H9 (cell line): ENCODE results near the gene SUN2. TPM values are rescaled to one million over a fixed set of nuclear protein-coding genes. Genes with fewer than 3 reads are reported as not detected.
A peak's percentile ranks its signal among the peaks of the same experiment; 100 is the strongest.

Source experiments
- DNase-seq: peaks from one replicate; pipeline ENCODE4 v3.0.0-alpha.2; 2017
- H2AFZ ChIP-seq: one replicate; pipeline ENCODE4 v1.6.1; 2013; ENCODE audit warnings: mild to moderate bottlenecking, low read length, control low read depth, moderate library complexity
- H2AK5ac ChIP-seq: 2 replicates; pipeline ENCODE4 v1.6.1; 2013; ENCODE audit warnings: low read length, control low read depth, mixed read lengths; ENCODE audit not compliant: insufficient read length
- H2BK120ac ChIP-seq: one replicate; pipeline ENCODE4 v1.6.1; 2013; ENCODE audit warnings: low read depth, mild to moderate bottlenecking, low read length, control low read depth, inconsistent platforms; ENCODE audit not compliant: poor library complexity, severe bottlenecking
- H2BK12ac ChIP-seq: 2 replicates; pipeline ENCODE4 v1.6.1; 2013; ENCODE audit warnings: low read length, control low read depth, mixed read lengths, low read depth; ENCODE audit not compliant: insufficient read length
- H2BK15ac ChIP-seq: 2 replicates; pipeline ENCODE4 v1.6.1; 2013; ENCODE audit warnings: low read depth, low read length, control low read depth
- H2BK20ac ChIP-seq: one replicate; pipeline ENCODE4 v1.6.1; 2013; ENCODE audit warnings: low read depth, mild to moderate bottlenecking, low read length, control low read depth, inconsistent platforms; ENCODE audit not compliant: poor library complexity, severe bottlenecking
- H2BK5ac ChIP-seq: 2 replicates; pipeline ENCODE4 v1.6.1; 2013; ENCODE audit warnings: low read length, control low read depth, mixed read lengths; ENCODE audit not compliant: insufficient read length
- H3K14ac ChIP-seq: 2 replicates; pipeline ENCODE4 v1.6.1; 2013; ENCODE audit warnings: low read length, control low read depth; ENCODE audit not compliant: insufficient read depth
- H3K18ac ChIP-seq: 2 replicates; pipeline ENCODE4 v1.6.1; 2013; ENCODE audit warnings: low read depth, mild to moderate bottlenecking, mixed read lengths, low read length, control low read depth; ENCODE audit not compliant: insufficient read length
- H3K23ac ChIP-seq: 2 replicates; pipeline ENCODE4 v1.6.1; 2013; ENCODE audit warnings: low read length, control low read depth, mixed read lengths, low read depth; ENCODE audit not compliant: insufficient read length
- H3K23me2 ChIP-seq: 2 replicates; pipeline ENCODE4 v1.6.1; 2013; ENCODE audit warnings: low read depth, mild to moderate bottlenecking, mixed read lengths, low read length, control low read depth; ENCODE audit not compliant: insufficient read length, poor library complexity, severe bottlenecking
- H3K27ac ChIP-seq: 2 replicates; pipeline ENCODE4 v1.5.1; 2013; ENCODE audit warnings: low read length, control low read depth, mixed read lengths, low read depth; ENCODE audit not compliant: insufficient read length
- H3K27me3 ChIP-seq: 2 replicates; pipeline ENCODE4 v1.6.1; 2013; ENCODE audit warnings: low read length, control low read depth, inconsistent platforms; ENCODE audit not compliant: insufficient read depth
- H3K4ac ChIP-seq: 2 replicates; pipeline ENCODE4 v1.6.1; 2013; ENCODE audit warnings: low read depth, mild to moderate bottlenecking, control low read depth, inconsistent platforms, low read length, moderate library complexity
- H3K4me1 ChIP-seq: 2 replicates; pipeline ENCODE4 v1.6.1; 2013; ENCODE audit warnings: low read length, control low read depth, inconsistent platforms; ENCODE audit not compliant: insufficient read depth
- H3K4me2 ChIP-seq: 2 replicates; pipeline ENCODE4 v1.6.1; 2013; ENCODE audit warnings: low read length, control low read depth, mixed read lengths; ENCODE audit not compliant: insufficient read length, insufficient read depth
- H3K56ac ChIP-seq: 2 replicates; pipeline ENCODE4 v1.6.1; 2013; ENCODE audit warnings: low read depth, mild to moderate bottlenecking, mixed read lengths, low read length, control low read depth; ENCODE audit not compliant: insufficient read length
- H3K79me1 ChIP-seq: 2 replicates; pipeline ENCODE4 v1.6.1; 2013; ENCODE audit warnings: low read depth, mild to moderate bottlenecking, moderate library complexity, low read length, control low read depth, inconsistent platforms; ENCODE audit not compliant: insufficient read depth, poor library complexity, severe bottlenecking
- H3K79me2 ChIP-seq: 2 replicates; pipeline ENCODE4 v1.6.1; 2013; ENCODE audit warnings: low read length, control low read depth, inconsistent platforms; ENCODE audit not compliant: insufficient read depth
- H3K9ac ChIP-seq: 2 replicates; pipeline ENCODE4 v1.6.1; 2013; ENCODE audit warnings: low read length, control low read depth, mixed read lengths; ENCODE audit not compliant: insufficient read length; ENCODE audit errors: extremely low read depth
- H3K9me3 ChIP-seq: one replicate; pipeline ENCODE4 v1.6.1; 2013; ENCODE audit warnings: low read depth, low read length, inconsistent platforms; ENCODE audit not compliant: control insufficient read depth
- H3T11ph ChIP-seq: one replicate; pipeline ENCODE4 v1.6.1; 2013; ENCODE audit warnings: mild to moderate bottlenecking, low read length, control low read depth, inconsistent platforms
- H4K20me1 ChIP-seq: one replicate; pipeline ENCODE4 v1.6.1; 2013; ENCODE audit not compliant: control insufficient read depth, insufficient read length, insufficient read depth
- H4K5ac ChIP-seq: 2 replicates; pipeline ENCODE4 v1.6.1; 2013; ENCODE audit warnings: low read depth, mild to moderate bottlenecking, mixed read lengths, low read length, control low read depth; ENCODE audit not compliant: insufficient read length
- H4K8ac ChIP-seq: replicated peaks from 2 replicates; pipeline ENCODE4 v1.6.1; 2013; ENCODE audit warnings: low read length, control low read depth, mixed read lengths, low read depth; ENCODE audit not compliant: insufficient read length
- H4K91ac ChIP-seq: 2 replicates; pipeline ENCODE4 v1.6.1; 2013; ENCODE audit warnings: low read depth, mild to moderate bottlenecking, moderate library complexity, mixed read lengths, low read length, control low read depth; ENCODE audit not compliant: insufficient read length
- H3K27ac Mint-ChIP-seq, 3 experiments: 2 replicates in 2 of 3; 3 replicates in 1 of 3; pipeline ENCODE4 v1.8.0; 2020 to 2021; ENCODE audit warnings: mixed read lengths in 3 of 3, mild to moderate bottlenecking in 1 of 3, moderate library complexity in 1 of 3
- H3K27me3 Mint-ChIP-seq: 2 replicates; pipeline ENCODE4 v1.8.0; 2021; ENCODE audit warnings: low read depth, mild to moderate bottlenecking, moderate library complexity, mixed read lengths
- H3K36me3 Mint-ChIP-seq, 3 experiments: 2 replicates in 2 of 3; 3 replicates in 1 of 3; pipeline ENCODE4 v1.8.0; 2020 to 2021; ENCODE audit warnings: low read depth in 3 of 3, mixed read lengths in 3 of 3; ENCODE audit not compliant: insufficient read depth in 1 of 3
- H3K4me1 Mint-ChIP-seq, 2 experiments: 2 replicates each; pipeline ENCODE4 v1.8.0; 2020; ENCODE audit warnings: mixed read lengths in 2 of 2
- H3K4me3 Mint-ChIP-seq, 2 experiments: 2 replicates in 1 of 2; 3 replicates in 1 of 2; pipeline ENCODE4 v1.8.0; 2020 to 2021; ENCODE audit warnings: mild to moderate bottlenecking in 2 of 2, mixed read lengths in 2 of 2, moderate library complexity in 1 of 2
- H3K9me3 Mint-ChIP-seq, 2 experiments: 2 replicates in 1 of 2; 3 replicates in 1 of 2; pipeline ENCODE4 v1.8.0; 2020; ENCODE audit warnings: mild to moderate bottlenecking in 2 of 2, mixed read lengths in 2 of 2, moderate library complexity in 1 of 2
- WGBS: extraction: QIAGEN DNeasy Blood & Tissue Kit; methylation state at CpG from one replicate; pipeline ENCODE4 v1.1.7; 2013; ENCODE audit warnings: missing lambda C conversion rate, low lambda C conversion rate, mixed read lengths; ENCODE audit not compliant: insufficient read length; ENCODE audit errors: extremely low coverage; 5-methylcytosine and 5-hydroxymethylcytosine counted together
- total RNA-seq: library from RNA; stranded (reverse); gene quantifications from 2 replicates; pipeline ENCODE4 v1.2.1, GENCODE V29; 2021
- TF ChIP-seq, protein P1 (sequence below): fragments of 200-600 bp; sonication (generic); conservative IDR thresholded peaks from 3 replicates; pipeline ENCODE4 v1.8.0; 2021; ENCODE audit warnings: antibody characterized with exemption, mild to moderate bottlenecking

The SUN2 gene
- total RNA-seq, 1 experiment from 2014 or later: 12.0 TPM

DNA sequence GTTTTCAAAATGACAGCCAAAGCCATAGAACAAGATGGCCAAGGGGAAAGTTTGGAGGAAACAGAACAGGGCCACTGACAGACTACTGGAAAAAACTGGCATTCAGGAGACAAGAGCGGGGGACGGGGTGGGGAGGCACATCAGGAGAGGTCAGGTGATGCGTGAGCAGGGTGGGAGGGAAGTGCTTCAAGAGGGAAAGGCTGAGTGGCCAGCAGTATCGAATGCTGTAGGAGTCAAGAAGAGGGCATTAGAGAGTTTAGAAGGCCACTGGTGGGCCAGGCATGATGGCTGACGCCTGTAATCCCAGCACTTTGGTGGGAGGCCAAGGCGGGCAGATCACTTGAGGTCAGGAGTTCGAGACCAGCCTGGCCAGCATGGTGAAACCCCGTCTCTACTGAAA is 41.9 kb downstream of the SUN2 start:
- no peak overlapping the region for H3K4me2 ChIP-seq
- H2BK5ac ChIP-seq: no peak overlapping the region
- no peaks in the 10 kb centered on the region for H3K9me3 ChIP-seq
- H3K9me3 Mint-ChIP-seq: no peaks in the 10 kb centered on the region
- H4K8ac ChIP-seq: no peak overlapping the region
- no peak overlapping the region for H2AK5ac ChIP-seq
- no peak overlapping the region for H3K23ac ChIP-seq
- H2BK20ac ChIP-seq: no peak overlapping the region
- no peak overlapping the region for H4K5ac ChIP-seq
- H3K56ac ChIP-seq: no peak overlapping the region
- no peak overlapping the region for H2BK120ac ChIP-seq
- no peaks in the 10 kb centered on the region for H3K23me2 ChIP-seq
- TF ChIP-seq, protein P1, sequence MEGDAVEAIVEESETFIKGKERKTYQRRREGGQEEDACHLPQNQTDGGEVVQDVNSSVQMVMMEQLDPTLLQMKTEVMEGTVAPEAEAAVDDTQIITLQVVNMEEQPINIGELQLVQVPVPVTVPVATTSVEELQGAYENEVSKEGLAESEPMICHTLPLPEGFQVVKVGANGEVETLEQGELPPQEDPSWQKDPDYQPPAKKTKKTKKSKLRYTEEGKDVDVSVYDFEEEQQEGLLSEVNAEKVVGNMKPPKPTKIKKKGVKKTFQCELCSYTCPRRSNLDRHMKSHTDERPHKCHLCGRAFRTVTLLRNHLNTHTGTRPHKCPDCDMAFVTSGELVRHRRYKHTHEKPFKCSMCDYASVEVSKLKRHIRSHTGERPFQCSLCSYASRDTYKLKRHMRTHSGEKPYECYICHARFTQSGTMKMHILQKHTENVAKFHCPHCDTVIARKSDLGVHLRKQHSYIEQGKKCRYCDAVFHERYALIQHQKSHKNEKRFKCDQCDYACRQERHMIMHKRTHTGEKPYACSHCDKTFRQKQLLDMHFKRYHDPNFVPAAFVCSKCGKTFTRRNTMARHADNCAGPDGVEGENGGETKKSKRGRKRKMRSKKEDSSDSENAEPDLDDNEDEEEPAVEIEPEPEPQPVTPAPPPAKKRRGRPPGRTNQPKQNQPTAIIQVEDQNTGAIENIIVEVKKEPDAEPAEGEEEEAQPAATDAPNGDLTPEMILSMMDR: no peak
- H3K4me3 Mint-ChIP-seq: no peak overlapping the region; a peak in 1 of 5 replicates
- H3K27me3 ChIP-seq: no peaks in the 10 kb centered on the region
- no CpG with 5 or more reads among the region's 8 CpGs for WGBS
- H3K79me1 ChIP-seq: peaks cover 4% of the 10 kb centered on the region
- peaks cover 29 to 46% of the 10 kb centered on the region in 2 experiments for H3K4me1 Mint-ChIP-seq
- no peak overlapping the region for H3K4ac ChIP-seq
- H3K14ac ChIP-seq: no peak overlapping the region
- H3K36me3 Mint-ChIP-seq: peaks cover 20 to 67% (median 60%) of the 10 kb centered on the region in 3 experiments
- no peak overlapping the region for H4K91ac ChIP-seq
- no peak overlapping the region for H3K27ac ChIP-seq
- DNase-seq: no peak
- peaks cover 10% of the 10 kb centered on the region; the same call in 1 of the 2 replicates for H3K4me1 ChIP-seq
- no peaks in the 10 kb centered on the region for H4K20me1 ChIP-seq
- H3T11ph ChIP-seq: no peak overlapping the region
- no peak overlapping the region for H3K9ac ChIP-seq
- no peak overlapping the region for H2AFZ ChIP-seq
- no peak overlapping the region for H2BK15ac ChIP-seq
- H3K27me3 Mint-ChIP-seq: no peaks in the 10 kb centered on the region
- no peak overlapping the region for H2BK12ac ChIP-seq
- peak overlapping the region; percentile 11 to 82 (median 42); a peak in 4 of 7 replicates for H3K27ac Mint-ChIP-seq
- H3K18ac ChIP-seq: no peak overlapping the region
- H3K79me2 ChIP-seq: peaks cover 24% of the 10 kb centered on the region; the same call in 1 of the 2 replicates
